ENCODE results near the gene HOTAIR.
A peak's percentile ranks its signal among the peaks of the same experiment; 100 is the strongest.

The HOTAIR gene

GRCh38 chr12:53975479-53976152, 862 bp upstream of the HOTAIR start:
- peak overlapping the region; percentile 56; the same call in 1 of the 2 replicates for H3K27ac ChIP-seq
- TF ChIP-seq CTCF (conservative IDR thresholded peaks at IDR 0.05): no peak

GRCh38 chr12:53975064-53975471, 314 bp upstream of the HOTAIR start:
- no peak for TF ChIP-seq CTCF (conservative IDR thresholded peaks at IDR 0.05)
- peak overlapping the region; percentile 56; the same call in 1 of the 2 replicates for H3K27ac ChIP-seq

- no peak for TF ChIP-seq CTCF (conservative IDR thresholded peaks at IDR 0.05)
- H3K27ac ChIP-seq: no peak overlapping the region
Observed at GRCh38 chr12:53973236-53974042, 1.3 kb downstream of the HOTAIR start.

- no peak for TF ChIP-seq CTCF (conservative IDR thresholded peaks at IDR 0.05)
Observed at GRCh38 chr12:53972722-53973235, 2.0 kb downstream of the HOTAIR start, which contains the start of gene HOXC11. Gene HOXC11, plus strand, starts transcription at chr12:53973126. Its CDS starts 116 bp downstream, at chr12:53973242.

GRCh38 chr12:53972152-53972702, 2.5 kb downstream of the HOTAIR start:
- no peak for TF ChIP-seq CTCF (conservative IDR thresholded peaks at IDR 0.05)
- H3K27ac ChIP-seq: no peak overlapping the region

More at GRCh38 chr12:53972722-53973235, 2.0 kb downstream of the HOTAIR start, which contains the start of gene HOXC11:
- H3K27ac ChIP-seq: no peak within 1 kb of the TSS

- no peak for TF ChIP-seq CTCF (conservative IDR thresholded peaks at IDR 0.05)
- no peak overlapping the region for H3K27ac ChIP-seq
Observed at GRCh38 chr12:53971686-53972085, 3.1 kb downstream of the HOTAIR start.

- no peak overlapping the region for H3K27ac ChIP-seq
- TF ChIP-seq CTCF (conservative IDR thresholded peaks at IDR 0.05): no peak
Observed at GRCh38 chr12:53971129-53971528, 3.6 kb downstream of the HOTAIR start.

All from VCaP (cell line).